Measurements from ENCODE around the gene ARHGAP27. TPM values are rescaled to one million over a fixed set of nuclear protein-coding genes. Genes with fewer than 3 reads are reported as not detected.

Gene ARHGAP27
- total RNA-seq, 2 donors from 2014 or later, result 146 to 165 TPM

DNA sequence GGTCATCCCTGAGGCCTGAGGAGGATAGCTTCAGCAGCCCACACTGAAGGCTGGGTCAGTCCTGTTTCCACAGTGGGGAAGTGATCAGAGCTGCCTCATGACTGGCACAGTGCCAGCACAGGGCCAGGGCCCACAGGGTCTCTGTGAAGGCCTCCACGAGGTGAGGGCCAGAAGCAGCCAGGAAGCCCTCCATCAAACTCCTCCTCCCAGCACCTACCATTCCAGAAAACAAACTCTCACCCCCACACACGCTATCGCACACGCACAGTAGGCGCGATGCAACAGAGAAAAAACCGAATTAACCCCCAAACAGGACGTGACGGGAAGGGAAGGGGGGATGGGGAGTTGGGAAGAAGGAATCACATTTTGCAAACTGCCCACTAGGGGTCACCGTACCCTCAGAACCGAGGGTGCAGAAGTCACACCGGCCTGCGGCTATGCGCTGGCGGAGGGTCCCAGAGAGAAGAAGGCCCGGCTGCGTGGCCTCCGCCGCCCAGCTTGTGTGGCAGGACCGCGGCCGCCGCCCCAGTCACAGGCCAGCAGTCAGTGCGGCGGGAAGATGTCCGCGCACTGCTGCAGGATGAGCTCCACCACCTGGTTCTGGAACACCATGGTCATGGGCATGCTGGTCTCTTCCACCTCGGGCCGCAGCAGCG is 37.6 kb downstream of the ARHGAP27 start:
- peak; percentile 58 for ATAC-seq
- intact Hi-C loops (cut with DNase I, micrococcal nuclease), result no loop called here
- DNase-seq, result peak; percentile 54 to 74

DNA sequence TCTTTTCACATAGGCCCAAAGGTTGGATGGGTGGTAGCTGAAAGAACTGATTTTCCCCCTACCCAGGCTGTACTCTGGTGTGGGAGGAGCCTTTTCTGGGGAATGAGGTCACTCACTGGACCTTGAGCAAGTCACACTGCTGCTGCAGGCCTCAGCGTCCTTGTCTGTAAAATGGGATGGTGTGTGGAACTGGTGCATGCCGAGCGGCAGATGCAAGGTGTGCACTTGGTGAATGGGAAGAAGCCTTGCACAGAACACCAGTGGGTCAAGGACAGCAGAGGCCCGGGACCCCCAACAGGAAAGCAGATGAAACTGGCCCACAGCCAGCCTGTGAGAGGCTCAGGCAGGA is 38.1 kb downstream of the ARHGAP27 start:
- intact Hi-C loops (cut with DNase I, micrococcal nuclease), result no loop called here
- no peak for DNase-seq
- no peak for ATAC-seq

DNA sequence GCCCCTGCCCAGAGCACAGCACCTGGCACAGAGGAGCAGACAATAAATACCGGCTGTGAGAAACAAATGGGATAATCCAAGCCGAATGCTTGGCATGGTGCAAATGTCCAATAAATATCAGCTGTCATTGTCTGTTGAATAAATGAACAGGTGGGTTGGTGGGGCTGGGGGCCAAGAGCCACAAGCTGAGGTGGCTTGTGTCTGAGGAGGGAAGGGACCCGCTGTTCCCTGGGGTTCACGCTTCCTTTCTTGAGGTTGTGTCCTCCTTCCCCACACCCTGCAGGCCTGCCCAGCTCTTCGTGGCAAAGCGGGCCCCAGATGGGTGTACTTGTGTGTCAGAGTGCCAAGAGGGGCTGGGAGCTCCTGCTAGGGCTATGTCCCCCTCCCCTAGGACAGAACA is 38.6 kb downstream of the ARHGAP27 start:
- DNase-seq (no peak), ATAC-seq (no peak)
- intact Hi-C loops (cut with DNase I, micrococcal nuclease), result no loop called here

DNA sequence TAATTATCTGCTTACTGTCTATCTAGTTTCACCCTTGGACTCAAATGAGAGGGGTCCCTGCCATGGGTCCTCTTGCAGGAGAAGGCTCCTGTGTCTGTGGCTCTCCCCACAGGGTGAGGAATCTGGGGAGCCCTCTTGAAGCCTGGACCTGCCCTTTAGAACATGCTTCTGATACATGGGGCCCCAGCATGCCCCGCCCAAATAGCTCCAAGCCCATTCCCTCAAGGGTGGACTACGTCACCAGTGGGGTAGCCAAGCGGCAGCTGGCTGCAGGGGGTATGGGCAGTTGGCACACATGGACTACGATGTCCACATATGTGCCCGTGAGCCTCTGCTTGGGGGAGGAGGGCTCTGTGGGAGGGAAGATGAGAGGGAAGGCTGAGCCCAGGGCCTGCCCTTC is 39.3 kb downstream of the ARHGAP27 start:
- ATAC-seq, result no peak
- intact Hi-C loops (cut with DNase I, micrococcal nuclease), result no loop called here
- DNase-seq, result no peak

DNA sequence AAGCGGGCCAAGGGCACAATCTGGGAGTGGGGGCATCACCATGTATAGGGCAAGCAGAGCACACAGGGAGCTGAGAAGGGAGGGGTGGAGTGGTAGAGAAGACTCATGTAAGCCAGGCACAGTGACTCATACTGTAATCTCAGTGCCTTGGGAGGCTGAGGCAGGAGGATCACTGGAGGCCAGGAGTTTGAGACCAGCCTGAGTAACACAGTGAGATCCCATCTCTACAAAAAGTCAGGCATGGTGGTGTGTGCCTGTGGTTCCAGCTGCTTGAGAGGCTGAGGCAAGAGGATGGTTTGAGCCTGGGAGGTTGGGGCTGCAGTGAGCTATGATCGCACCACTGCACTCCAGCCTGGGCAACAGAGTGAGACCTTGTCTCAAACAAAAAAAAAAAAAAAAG is 40.8 kb downstream of the ARHGAP27 start:
- intact Hi-C loops (cut with DNase I, micrococcal nuclease), result no loop called here
- ATAC-seq, result peak; percentile 12
- no peak for DNase-seq

DNA sequence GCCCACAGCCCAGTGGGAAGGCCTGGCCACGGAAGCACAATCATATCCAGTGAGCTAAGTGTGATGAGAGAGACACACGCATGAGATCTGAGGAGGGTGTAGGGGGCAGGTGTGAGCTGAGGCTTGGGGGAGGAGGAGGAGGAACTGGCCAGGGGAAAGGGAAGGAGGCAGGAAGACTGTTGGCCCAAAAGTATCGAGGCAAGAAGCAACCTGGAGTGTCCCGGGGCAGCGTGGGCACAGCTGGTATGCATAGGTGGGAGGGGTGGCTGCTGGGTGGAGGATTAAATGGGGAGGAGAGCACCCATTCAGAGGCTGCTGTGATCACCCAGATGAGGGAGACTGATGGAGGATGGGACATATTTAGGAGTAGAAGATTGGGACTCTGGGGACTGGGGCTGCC is 41.4 kb downstream of the ARHGAP27 start:
- intact Hi-C loops (cut with DNase I, micrococcal nuclease), result no loop called here
- ATAC-seq (no peak), DNase-seq (no peak)

DNA sequence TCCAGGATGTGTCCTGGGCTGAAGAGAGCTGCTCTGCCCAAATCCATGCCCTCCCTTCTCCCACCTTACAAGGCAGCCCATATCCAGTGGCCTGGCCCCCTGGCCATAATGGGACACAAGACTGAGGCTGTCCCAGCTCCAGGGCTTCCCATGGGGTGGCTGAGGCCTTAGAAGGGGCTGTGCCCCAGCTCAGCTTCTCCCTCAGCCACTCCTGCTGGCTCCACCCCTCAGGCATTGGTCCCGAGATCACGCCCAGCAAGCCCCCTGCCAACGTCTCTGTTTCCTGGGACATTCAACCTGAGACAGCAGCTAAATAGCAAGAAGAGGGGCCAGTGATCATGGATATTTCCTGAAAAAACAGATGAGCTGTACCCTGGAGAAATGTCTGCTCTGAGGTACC is 43.3 kb downstream of the ARHGAP27 start:
- intact Hi-C loops (cut with DNase I, micrococcal nuclease), result loop anchor here (5.0 to 10.0 kb wide), 4 partner anchors 55 to 175 kb away; no protein-coding TSS in a partner anchor
- no peak for DNase-seq
- no peak for ATAC-seq

DNA sequence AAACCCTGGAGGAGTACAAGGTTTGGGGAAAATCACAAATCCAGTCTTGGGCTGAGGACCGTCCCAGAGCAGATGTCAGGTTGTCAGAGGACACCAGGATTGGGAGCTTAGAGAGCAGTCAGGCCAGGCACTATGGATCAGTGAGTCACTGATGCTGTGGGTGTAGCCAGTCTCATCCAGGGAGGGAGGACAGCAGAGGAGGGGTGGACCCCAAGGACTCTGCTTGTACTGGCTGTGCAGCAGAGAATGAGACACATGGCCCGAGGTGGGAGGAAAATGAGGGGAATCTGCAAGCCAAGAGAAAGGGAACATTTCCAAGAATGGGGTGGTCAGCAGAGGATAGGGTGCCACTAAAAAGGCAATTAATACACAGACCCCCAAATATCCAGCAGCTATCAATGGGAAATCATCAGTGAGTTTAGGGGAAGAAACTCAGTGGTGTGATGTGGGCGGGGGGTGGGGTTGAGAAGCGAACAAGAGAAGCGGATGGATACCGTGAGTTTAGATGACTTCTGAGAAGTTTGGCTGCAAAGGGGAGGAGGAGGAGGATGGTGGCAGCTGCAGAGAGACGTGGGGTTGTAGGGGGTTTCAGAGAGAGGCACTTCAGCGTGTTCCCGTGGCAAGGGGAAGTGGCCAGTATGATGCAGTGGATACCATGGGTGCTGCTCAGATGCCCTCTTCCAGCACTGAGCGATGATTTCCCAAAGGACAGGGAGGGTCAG is 43.9 kb downstream of the ARHGAP27 start:
- DNase-seq, result no peak
- intact Hi-C loops (cut with DNase I, micrococcal nuclease), result loop anchor here (5.0 to 10.0 kb wide), 4 partner anchors 54 to 174 kb away; no protein-coding TSS in a partner anchor

DNA sequence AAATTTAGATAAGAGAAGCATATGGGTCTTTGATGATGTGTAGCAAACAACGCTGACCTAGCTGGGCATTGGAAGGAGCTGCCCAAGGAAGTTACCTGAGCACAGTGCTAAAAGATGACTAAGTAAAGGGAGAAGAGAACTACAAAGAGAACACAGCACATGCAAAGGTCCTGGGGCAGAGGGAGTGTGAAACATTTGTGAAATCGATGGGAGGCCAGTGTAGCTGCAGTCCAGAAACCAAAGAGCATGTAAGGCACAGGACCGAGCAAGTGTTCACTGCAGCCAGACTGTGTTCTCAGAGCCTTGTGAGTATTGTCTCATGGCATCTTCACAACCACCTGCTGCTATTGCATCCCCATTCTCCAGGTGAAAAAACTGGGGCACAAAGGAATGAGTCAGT is 44.9 kb downstream of the ARHGAP27 start:
- ATAC-seq, result no peak
- DNase-seq, result no peak
- intact Hi-C loops (cut with DNase I, micrococcal nuclease), result loop anchor here (5.0 to 10.0 kb wide), 4 partner anchors 53 to 173 kb away; no protein-coding TSS in a partner anchor

More for the DNA sequence above, 43.9 kb downstream of the ARHGAP27 start:
- ATAC-seq, result no peak

DNA sequence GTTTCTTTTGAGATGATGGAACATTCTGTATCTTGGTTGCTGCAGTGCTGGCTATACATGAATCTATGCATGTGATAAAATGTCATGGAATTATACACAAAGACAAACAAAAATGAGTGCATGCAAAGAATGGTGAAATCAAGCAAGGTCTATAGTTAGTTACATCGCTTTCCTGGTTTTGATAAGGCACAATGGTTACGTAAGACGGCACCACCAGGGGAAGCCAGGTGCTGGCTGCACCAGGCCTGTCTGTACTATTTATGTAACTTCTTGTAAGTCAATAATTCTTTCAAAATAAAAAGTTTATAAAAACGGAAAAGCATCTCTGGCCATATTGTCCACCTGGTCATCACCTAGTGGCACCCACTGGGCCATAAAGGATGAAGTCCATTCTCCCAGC is 46.5 kb downstream of the ARHGAP27 start:
- no peak for ATAC-seq

DNA sequence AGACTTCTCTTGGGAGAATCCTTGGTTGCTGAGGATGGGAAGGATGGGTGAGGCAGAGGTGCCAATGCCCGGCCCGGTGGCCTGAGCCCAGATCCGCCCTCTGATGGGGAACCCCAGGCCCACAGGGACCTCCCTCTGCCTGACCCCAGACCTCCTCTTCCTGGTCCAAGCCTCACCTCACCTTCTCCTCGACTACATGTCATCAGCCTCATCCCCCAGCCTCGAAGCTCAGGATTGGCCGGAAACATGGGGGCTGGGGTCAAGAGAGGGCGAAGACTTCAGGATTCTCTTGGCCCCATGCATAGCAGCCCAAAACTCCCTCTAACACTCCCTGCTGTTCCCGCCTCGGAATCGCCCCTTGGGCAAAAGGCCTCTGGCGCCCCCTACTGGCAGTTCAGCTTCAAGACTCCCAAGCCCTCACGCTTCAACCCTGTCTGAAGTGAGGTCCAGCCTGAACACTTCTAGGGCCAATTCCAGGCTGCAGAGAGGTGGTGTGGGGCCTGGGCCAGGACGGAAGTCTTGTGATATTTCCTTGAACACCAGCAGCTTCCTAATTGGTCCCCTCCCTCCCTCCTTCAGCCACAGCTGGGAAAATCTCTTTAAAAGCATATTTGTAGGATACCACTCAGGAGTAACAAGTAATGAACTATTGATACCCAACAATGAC is 47.2 kb downstream of the ARHGAP27 start:
- DNase-seq (peak; percentile 78 to 93), ATAC-seq (peak; percentile 91)
- intact Hi-C loops (cut with DNase I, micrococcal nuclease), result loop anchor here (2.0 to 10.0 kb wide), 5 partner anchors 51 to 171 kb away; no protein-coding TSS in a partner anchor

More for the DNA sequence above, 46.5 kb downstream of the ARHGAP27 start:
- DNase-seq, result no peak
- intact Hi-C loops (cut with DNase I, micrococcal nuclease), result loop anchor here (5.0 to 10.0 kb wide), 4 partner anchors 51 to 171 kb away; no protein-coding TSS in a partner anchor

DNA sequence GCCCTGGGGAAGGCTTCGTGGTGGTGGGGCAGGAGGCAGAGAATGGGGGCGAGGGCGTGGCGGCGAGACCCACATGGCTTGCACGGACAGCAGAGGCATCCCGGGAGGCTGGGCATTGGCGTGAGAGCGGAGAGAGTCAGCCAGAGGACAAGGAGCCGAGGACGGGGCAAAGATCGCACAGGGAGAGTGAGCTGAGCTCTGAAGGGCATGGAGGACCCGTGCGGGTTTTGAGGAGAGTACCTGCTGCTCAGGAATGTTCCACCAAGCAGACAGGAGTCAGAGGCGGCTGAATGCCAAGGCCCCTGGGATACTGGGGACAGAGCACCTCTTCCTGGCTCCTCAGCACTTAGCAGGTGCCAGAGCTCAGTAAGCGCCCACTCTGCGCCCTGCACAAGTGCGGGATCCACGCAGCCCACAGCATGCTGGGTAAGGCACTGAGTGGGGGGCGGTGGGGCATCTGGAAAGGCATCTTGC is 47.8 kb downstream of the ARHGAP27 start:
- DNase-seq, result no peak
- intact Hi-C loops (cut with DNase I, micrococcal nuclease), result loop anchor here (2.0 to 10.0 kb wide), 5 partner anchors 50 to 170 kb away; no protein-coding TSS in a partner anchor
- ATAC-seq, result peak; percentile 5

DNA sequence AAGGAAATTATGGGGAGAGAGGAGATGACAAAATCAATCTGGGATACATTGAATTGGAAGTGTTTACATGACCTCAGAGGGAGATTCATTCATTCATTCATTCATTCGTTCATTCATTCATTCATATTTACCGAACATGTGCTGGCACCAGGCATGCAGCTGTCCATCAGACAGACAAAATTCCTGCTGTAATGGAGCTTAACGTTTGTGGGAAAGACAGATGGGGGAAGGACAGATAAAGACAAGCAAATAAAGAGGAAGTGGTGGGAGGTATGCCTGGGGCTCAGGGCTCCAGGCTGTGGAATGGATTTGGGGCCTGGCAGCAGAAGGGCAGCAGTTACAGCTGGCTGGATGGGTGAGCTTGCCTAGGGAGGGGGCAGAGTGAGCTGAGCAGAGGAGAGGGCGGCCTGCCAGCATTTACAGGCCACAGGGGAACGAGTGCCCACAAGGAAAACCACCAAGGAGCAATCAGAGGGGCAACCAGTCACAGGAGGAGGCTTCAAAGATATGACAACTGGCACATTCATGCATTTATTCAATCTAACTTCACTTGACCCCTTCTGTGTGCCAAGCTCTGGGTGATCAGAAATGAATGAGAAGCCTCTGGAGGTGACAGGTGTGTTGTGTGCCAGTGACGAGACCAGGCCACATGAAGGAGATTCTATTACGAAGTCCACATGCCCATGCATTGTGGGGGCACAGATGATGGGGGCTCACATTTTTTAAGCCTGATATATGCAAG is 48.5 kb downstream of the ARHGAP27 start:
- intact Hi-C loops (cut with DNase I, micrococcal nuclease), result loop anchor here (2.0 to 10.0 kb wide), 3 partner anchors 49 to 169 kb away; no protein-coding TSS in a partner anchor
- ATAC-seq, result no peak
- no peak for DNase-seq

DNA sequence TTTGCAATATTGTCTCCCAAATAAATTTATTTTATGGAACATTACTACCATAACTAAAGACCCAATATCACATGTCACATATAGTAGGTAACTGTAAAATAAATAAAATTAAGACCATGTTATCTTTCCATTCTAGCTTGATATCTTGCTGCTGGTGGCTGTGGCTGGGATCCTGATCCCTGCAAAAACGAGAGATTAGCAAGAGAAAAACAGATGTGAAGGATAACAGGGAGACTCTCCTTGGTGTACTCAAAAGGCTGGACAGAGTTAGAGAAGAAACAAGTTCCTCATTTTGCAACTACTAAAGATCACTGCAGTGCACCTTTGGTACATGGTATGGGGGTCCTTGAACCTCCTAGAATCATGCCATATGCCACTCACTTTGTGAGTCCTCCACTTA is 49.7 kb downstream of the ARHGAP27 start:
- intact Hi-C loops (cut with DNase I, micrococcal nuclease), result loop anchor here (10.0 kb wide), 2 partner anchors 48 to 168 kb away; no protein-coding TSS in a partner anchor

DNA sequence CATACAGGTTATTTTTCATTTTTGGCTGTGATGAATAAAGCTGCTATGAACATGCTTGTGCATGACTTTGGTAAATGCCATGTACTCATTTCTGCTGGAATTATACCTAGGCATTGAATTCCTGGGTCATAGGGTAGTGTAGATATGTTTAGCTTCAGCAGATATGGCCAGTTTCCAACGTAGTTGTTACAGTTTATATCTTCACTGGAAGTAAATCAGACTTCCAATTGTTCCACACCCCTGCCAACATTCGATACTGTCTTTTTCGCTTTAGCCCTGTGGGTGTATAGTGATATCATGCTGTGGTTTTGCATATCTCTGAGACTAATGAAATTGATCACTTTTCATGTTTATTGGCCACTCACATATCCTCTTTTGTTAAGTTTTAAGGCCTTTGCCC is 50.4 kb downstream of the ARHGAP27 start:
- ATAC-seq (no peak), DNase-seq (no peak)
- intact Hi-C loops (cut with DNase I, micrococcal nuclease), result loop anchor here (10.0 kb wide), 2 partner anchors 47 to 167 kb away; no protein-coding TSS in a partner anchor

More for the DNA sequence above, 49.7 kb downstream of the ARHGAP27 start:
- no peak for ATAC-seq
- no peak for DNase-seq

DNA sequence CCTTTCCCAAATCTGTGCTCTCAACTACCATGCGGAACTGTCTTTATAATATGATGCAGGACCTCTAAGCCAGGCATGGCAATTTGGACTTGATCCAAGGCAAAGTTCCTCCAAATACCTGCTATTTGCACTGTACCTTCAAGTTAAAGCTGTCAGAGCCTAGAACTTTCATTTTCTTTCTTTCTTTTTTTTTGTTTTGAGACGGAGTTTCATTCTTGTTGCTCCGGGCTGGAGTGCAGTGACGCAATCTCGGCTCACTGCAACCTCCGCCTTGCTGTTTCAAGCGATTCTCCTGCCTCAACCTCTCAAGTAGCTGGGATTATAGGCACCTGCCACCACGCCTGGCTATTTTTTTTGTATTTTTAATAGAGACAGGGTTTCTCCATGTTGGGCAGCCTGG is 51.7 kb downstream of the ARHGAP27 start:
- no peak for DNase-seq
- intact Hi-C loops (cut with DNase I, micrococcal nuclease), result loop anchor here (10.0 kb wide), 2 partner anchors 46 to 166 kb away; no protein-coding TSS in a partner anchor
- ATAC-seq, result no peak

DNA sequence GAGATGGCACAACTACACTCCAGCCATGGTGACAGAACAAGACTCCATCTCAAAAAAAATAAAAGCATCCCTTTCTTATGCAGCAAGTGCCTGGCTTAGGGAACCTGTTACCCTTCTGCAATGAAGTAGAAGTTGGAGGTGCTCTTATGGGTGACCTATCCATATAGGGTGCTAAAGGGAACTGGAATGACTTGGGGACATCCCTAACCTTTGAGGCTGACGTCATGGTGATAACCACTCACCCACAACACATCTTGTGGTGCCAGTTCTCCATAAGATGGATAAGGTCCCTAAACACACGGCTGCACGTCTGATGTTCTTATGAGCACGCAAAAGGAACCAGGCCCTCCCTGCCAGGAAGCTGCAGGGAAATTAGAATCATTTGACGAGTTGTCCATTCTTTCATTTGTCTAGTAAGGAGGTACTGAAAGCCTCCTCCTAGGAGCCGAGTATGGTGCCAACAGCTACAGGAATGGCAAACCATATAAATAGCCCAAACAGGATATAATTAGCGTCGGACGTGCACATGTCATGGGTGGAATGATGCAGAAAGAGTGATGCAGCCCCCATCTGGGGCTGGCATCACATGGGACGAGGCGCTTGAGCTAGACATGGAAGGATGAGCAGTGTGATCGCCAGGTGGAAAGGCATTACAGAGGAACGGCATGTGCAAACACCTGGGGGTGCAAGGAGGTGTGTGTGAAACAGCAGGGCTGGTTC is 52.5 kb downstream of the ARHGAP27 start:
- DNase-seq (no peak), ATAC-seq (no peak)
- intact Hi-C loops (cut with DNase I, micrococcal nuclease), result loop anchor here (10.0 kb wide), 2 partner anchors 45 to 165 kb away; no protein-coding TSS in a partner anchor

DNA sequence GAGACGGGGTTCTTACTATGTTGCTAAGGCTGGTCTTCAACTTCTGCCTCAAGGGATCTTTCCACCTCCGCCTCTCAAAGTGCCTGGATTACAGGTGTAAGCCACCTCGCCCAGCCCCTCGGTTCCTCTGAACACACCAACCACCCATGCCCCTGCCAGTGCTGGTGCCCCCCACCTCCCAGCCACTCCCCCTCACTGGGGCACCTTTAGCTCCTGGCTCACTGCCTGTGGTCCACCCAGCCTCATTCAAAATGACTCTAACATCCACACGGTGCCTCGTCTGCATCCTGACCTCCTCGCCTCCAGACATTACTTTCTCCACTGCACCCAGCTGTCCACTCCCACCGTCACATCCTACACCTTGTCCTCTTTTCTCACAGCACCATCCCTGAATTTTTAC is 55.3 kb downstream of the ARHGAP27 start:
- DNase-seq, result no peak
- intact Hi-C loops (cut with DNase I, micrococcal nuclease), result no loop called here
- ATAC-seq, result no peak

Measured in left colon (tissue), 2 donors.